Measurements from ENCODE around the gene COQ5. TPM values are rescaled to one million over a fixed set of nuclear protein-coding genes. Genes with fewer than 3 reads are reported as not detected.

Gene COQ5
- total and polyA plus RNA-seq, 2 experiments from 2014 or later = 30.7 to 32.6 TPM

GRCh38 chr12:120539303-120539702 lies 10.3 kb upstream of the COQ5 start:
- peaks cover 2% of the 10 kb centered on the region; the same call in 1 of the 2 replicates for H3F3A ChIP-seq (replicated peaks; ENCODE audit: low read depth)
- Mint-ChIP-seq H3K27ac (no peak overlapping the region), H3K4me3 (no peak overlapping the region), H3K27me3 (ENCODE audit: insufficient read depth, low read depth, poor library complexity) (peaks cover 2% of the 10 kb centered on the region), H3K4me1 (peaks cover 27% of the 10 kb centered on the region), H3K9me3 (no peaks in the 10 kb centered on the region), H3K36me3 (ENCODE audit: low read depth) (peaks cover 24% of the 10 kb centered on the region)
- ATAC-seq = no peak
- H3K4me1 ChIP-seq (ENCODE audit: insufficient read depth) = peaks cover 37% of the 10 kb centered on the region
- H2AFZ ChIP-seq = no peak overlapping the region
- peaks cover 99% of the 10 kb centered on the region for H3K79me2 ChIP-seq (replicated peaks; ENCODE audit: insufficient read depth)
- no peaks in the 10 kb centered on the region for H3K9me2 ChIP-seq (ENCODE audit: insufficient read depth)
- TF ChIP-seq POLR2AphosphoS5 (IDR thresholded peaks at IDR 0.05; ENCODE audit: low read depth) (no peak), EZH2 (IDR thresholded peaks at IDR 0.05; ENCODE audit: low read depth, unreplicated experiment) (no peak), ZNF331 (CRISPR knock-in tag; IDR thresholded peaks at IDR 0.05; ENCODE audit: low read depth) (no peak), ZNF114 (CRISPR knock-in tag; IDR thresholded peaks at IDR 0.05) (no peak), EZH2phosphoT487 (IDR thresholded peaks at IDR 0.05; ENCODE audit: unreplicated experiment) (no peak), CREB1 (CRISPR knock-in tag; IDR thresholded peaks at IDR 0.05; ENCODE audit: low read depth) (no peak)
- peaks cover 76% of the 10 kb centered on the region for H4K20me1 ChIP-seq (replicated peaks; ENCODE audit: insufficient read depth)
- no peaks in the 10 kb centered on the region for H3K36me3 ChIP-seq (ENCODE audit: insufficient read depth)
- no peak overlapping the region for H3K4me2 ChIP-seq
- no peak overlapping the region for H3K27ac ChIP-seq (ENCODE audit: low read depth)
- no peak for DNase-seq (ENCODE audit: low spot score)
- no peak overlapping the region for H3K4me3 ChIP-seq
- H3K27me3 ChIP-seq (ENCODE audit: insufficient read depth) = no peaks in the 10 kb centered on the region

GRCh38 chr12:120538281-120539156 lies 9.6 kb upstream of the COQ5 start:
- H3K79me2 ChIP-seq (replicated peaks; ENCODE audit: insufficient read depth) = peaks cover 91% of the 10 kb centered on the region
- no peak overlapping the region; the same call in 2 of the 3 replicates for H3K4me3 Mint-ChIP-seq
- TF ChIP-seq ETS1 (IDR thresholded peaks at IDR 0.05) (no peak), ZNF462 (CRISPR knock-in tag; IDR thresholded peaks at IDR 0.05) (no peak), CTCF (conservative IDR thresholded peaks at IDR 0.05; ENCODE audit: low read depth in 2 of 2) (no peak), NANOG (IDR thresholded peaks at IDR 0.05; ENCODE audit: borderline replicate concordance) (no peak), ZNF331 (CRISPR knock-in tag; IDR thresholded peaks at IDR 0.05; ENCODE audit: low read depth) (no peak), EZH2 (IDR thresholded peaks at IDR 0.05; ENCODE audit: low read depth, unreplicated experiment) (no peak), POLR2AphosphoS5 (IDR thresholded peaks at IDR 0.05; ENCODE audit: low read depth) (no peak), EZH2phosphoT487 (IDR thresholded peaks at IDR 0.05; ENCODE audit: unreplicated experiment) (no peak), ZNF114 (CRISPR knock-in tag; IDR thresholded peaks at IDR 0.05) (no peak), CREB1 (CRISPR knock-in tag; IDR thresholded peaks at IDR 0.05; ENCODE audit: low read depth) (no peak)

More at GRCh38 chr12:120538281-120539156, 9.6 kb upstream of the COQ5 start:
- peaks cover 27% of the 10 kb centered on the region for H3K4me1 Mint-ChIP-seq
- Histone ChIP-seq H3K36me3 (ENCODE audit: insufficient read depth) (no peaks in the 10 kb centered on the region), H3F3A (replicated peaks; ENCODE audit: low read depth) (peaks cover 2% of the 10 kb centered on the region; the same call in 1 of the 2 replicates), H3K27ac (ENCODE audit: low read depth) (peak overlapping the region; percentile 30; the same call in 1 of the 2 replicates), H4K20me1 (replicated peaks; ENCODE audit: insufficient read depth) (peaks cover 73% of the 10 kb centered on the region), H3K9me2 (ENCODE audit: insufficient read depth) (no peaks in the 10 kb centered on the region), H3K27me3 (ENCODE audit: insufficient read depth) (no peaks in the 10 kb centered on the region), H3K4me3 (peak overlapping the region; percentile 10), H2AFZ (no peak overlapping the region), H3K4me1 (ENCODE audit: insufficient read depth) (peaks cover 37% of the 10 kb centered on the region), H3K4me2 (peak overlapping the region; percentile 85; the same call in 1 of the 2 replicates)
- H3K36me3 Mint-ChIP-seq (ENCODE audit: low read depth) = peaks cover 24% of the 10 kb centered on the region
- H3K9me3 Mint-ChIP-seq = no peaks in the 10 kb centered on the region
- no peak overlapping the region; the same call in 1 of the 2 replicates for H3K27ac Mint-ChIP-seq
- DNase-seq (ENCODE audit: low spot score) (no peak), ATAC-seq (no peak)
- peaks cover 5% of the 10 kb centered on the region for H3K27me3 Mint-ChIP-seq (ENCODE audit: insufficient read depth, low read depth, poor library complexity)

Data from GM23338 (cell line).